GM20431 (cell line): ENCODE data around the gene INPP4A.

ENCODE experiments used
- in situ Hi-C: fragments of 300-500 bp; cut with MseI, MboI; formaldehyde crosslinking; loops from one replicate; pipeline ENCODE4 v1.15.0; 2020; ENCODE audit warnings: low sequenced_read_pairs; ENCODE audit not compliant: unreplicated experiment

The INPP4A gene

GRCh38 chr2:98533547-98533946, 88.9 kb downstream of the INPP4A start:
- in situ Hi-C loops = no loop called here

DNA sequence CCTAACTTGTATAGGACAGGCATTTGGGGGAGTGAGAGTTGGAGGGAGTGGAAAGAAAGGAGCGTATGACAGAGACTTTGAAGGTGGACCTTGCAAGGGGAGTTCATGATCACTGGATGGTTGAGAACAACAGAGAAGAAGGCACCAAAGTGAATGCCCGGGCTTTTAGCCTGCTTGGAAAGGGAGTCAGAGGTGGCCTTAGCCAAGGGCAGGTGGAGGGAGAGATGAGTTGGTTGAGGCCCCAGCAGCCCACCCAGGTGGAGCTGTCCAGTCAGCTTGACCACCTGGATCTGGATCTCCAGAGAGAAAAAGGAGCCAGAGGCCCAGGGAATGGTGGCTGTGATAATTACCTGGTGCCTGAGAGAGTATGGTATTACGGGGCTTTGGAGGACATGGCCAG, 90.1 kb downstream of the INPP4A start:
- in situ Hi-C loops = no loop called here

DNA sequence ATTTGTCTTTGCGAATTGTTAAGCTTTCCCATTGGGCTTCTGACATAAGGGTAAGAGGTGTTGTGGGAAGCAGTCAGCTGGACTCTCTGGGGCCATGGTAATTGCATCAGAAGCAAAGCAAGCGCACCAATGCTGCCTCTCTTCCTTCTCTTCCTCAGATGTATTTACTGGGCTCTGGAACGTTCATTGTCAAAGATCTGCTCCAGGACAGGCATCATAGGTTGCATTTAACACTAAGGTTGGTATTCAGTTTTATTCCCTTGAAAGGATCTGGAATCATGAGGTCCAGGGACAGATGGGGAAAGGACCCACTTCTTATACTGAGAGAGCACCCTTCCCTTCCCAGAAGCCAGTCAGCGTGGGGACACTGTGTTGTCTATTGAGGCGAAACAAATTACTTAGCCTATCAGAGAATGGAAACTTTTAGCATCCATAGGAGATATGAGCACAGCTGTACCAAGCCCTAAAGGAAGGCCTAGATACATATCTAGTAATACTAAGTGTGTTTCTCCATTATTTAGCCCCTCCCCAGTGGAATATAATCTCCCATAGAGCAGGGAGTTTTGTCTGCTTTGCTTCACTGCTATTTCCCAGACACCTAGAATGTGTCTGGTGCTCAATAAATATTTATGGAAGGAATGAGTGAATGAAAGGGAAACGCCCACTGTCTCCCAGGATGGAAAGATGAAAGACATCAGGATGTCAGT, 91.5 kb downstream of the INPP4A start:
- in situ Hi-C loops = no loop called here

DNA sequence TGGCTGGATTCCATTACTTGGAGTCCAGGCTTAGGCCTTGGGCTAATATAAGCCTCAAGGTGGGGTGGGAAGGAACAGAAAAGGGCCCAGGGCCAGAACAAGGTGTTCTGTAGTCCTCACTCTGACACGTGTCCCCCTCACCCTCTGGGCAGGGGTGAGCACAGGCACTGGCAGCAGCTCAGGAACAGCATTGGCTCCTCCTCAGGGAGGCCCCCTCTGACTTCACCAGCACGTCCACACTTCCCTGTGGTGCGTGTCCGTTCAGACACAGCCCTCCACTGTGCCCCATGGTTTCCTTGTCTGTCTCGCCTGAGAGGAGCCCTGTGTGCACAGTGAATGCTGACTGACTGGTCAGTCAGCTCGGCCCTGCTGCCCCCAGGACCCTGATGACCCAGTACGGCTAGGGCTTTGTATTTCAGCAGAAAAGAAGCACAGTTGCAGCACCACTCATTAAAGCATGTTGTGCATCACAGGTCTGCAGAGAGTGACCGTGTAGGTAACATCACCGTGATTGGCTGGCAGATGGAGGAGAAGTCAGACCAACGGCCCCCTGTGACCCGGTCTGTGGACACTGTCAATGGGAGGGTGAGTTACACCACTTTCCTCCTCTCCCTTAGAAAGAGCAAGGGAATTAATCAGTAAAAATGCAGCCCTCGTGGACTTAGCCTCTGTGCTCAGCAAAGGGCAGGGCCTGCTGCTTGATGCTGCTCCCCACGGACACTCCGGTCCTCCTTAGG, 92.9 kb downstream of the INPP4A start:
- in situ Hi-C loops = no loop called here

GRCh38 chr2:98538280-98539041, 93.8 kb downstream of the INPP4A start:
- in situ Hi-C loops = no loop called here

DNA sequence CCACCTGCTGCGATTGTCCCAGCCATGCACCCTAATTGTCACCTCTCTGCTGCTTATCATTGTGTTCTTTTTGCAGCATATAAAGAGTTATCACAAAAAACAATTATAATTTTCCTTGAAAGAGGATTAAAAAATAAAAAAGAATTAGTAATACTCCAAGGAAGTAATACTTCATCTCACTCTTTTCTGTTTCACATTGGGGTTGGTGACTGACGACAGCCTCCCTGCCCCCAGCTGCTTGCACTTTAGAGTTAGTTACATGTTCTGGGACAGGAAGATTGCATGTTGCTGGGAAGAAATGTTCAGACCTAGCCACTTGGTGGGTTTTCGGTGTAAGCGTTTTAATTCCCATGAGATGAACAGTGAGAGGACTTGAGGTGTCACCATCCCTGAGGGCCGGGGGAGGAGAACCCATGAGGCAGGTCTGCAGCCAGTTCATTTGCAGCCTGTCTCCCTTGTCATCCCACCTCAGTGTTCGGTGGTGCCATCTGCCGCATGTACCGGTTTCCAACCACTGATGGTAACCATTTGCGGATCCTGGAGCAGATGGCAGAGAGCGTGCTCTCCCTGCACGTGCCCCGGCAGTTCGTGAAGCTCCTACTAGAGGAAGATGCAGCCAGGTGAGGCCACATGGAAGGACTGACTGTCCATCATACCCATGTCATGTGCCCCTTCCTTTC, 94.5 kb downstream of the INPP4A start:
- in situ Hi-C loops = no loop called here

DNA sequence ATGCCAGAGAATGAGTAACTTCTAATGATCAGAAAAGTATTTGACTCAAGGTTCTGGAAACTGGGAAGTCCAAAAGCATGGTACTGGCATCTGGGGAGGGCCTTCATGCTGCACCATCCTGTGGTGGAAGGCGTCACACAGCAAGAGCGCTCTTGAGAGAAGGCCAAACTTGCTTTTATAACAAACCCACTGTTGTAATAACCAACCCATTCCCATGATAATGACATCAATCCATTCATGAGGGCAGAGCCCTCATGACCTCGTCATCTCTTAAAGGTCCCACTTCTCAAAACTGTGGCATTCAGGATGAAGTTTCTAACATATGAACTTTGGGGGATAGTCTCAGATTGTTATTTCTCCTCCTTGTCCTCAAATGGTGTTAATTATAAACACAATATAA, 95.9 kb downstream of the INPP4A start:
- in situ Hi-C loops = no loop called here

GRCh38 chr2:98541489-98541888, 96.8 kb downstream of the INPP4A start:
- in situ Hi-C loops = no loop called here

GRCh38 chr2:98541906-98542305, 97.2 kb downstream of the INPP4A start:
- in situ Hi-C loops = no loop called here

- in situ Hi-C loops = no loop called here
Measured at GRCh38 chr2:98543214-98543613, 98.6 kb downstream of the INPP4A start.

- in situ Hi-C loops = no loop called here
Measured at GRCh38 chr2:98543842-98544241, 99.2 kb downstream of the INPP4A start.

- in situ Hi-C loops = no loop called here
Measured at GRCh38 chr2:98545591-98545990, 100.9 kb downstream of the INPP4A start.

DNA sequence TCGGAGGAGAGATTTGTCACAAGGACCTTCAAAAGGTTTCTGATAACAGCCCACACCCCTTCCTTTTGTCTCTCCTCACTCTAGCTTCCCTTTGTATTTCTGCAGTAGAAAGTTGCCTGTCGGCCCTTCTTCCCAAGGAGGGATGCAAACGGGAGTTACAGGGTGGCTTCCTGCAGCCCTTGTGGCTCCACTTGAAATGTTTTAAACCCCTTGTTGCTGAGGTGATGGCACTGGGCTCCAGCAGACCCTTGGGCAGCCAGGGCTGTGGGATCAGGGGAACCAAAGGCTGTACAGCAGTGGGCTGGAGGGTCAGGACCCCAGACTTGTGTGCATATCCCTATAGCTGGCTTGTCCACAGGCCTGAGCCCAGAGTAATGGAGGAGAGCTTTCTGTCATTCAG, 101.5 kb downstream of the INPP4A start:
- in situ Hi-C loops = no loop called here

GRCh38 chr2:98547092-98547790, 102.6 kb downstream of the INPP4A start:
- in situ Hi-C loops = no loop called here

- in situ Hi-C loops = no loop called here
Measured at GRCh38 chr2:98548920-98549818, 104.5 kb downstream of the INPP4A start.

DNA sequence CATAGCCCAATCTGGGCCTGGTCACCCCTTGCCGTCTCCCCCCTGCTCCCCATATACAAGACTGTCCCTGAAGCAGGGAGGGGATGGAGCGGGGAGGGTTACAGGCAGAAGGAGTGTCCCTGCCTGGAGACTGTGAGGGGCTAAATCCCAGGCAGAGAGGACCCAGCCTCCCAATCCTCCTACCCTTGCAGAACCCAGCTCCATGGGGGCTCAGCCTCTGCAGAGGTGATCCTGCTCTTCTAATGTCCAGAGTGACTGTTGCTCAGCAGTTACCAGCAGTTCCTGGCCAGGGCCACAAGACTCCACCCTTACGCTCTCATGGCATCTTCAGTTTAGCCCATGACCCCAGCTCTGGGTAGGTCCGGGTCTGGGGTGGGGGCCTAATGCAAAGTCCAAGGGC, 105.5 kb downstream of the INPP4A start:
- in situ Hi-C loops = no loop called here

GRCh38 chr2:98551316-98551715, 106.7 kb downstream of the INPP4A start:
- in situ Hi-C loops = no loop called here

GRCh38 chr2:98552499-98553179, 108.0 kb downstream of the INPP4A start:
- in situ Hi-C loops = no loop called here
